UCSD-AML1 (cell line): ENCODE results near the gene TBC1D5.
"Not testable (repeated sequence)": the region's sequence is repeated elsewhere in the genome, so short reads cannot be mapped to it uniquely, and the experiment has no call there.

Experiments
- DNase-seq: peaks from one replicate; lab custom pipeline; 2025; ENCODE audit not compliant: unreplicated experiment; lab: John Stamatoyannopoulos, UW

TBC1D5 gene

DNA sequence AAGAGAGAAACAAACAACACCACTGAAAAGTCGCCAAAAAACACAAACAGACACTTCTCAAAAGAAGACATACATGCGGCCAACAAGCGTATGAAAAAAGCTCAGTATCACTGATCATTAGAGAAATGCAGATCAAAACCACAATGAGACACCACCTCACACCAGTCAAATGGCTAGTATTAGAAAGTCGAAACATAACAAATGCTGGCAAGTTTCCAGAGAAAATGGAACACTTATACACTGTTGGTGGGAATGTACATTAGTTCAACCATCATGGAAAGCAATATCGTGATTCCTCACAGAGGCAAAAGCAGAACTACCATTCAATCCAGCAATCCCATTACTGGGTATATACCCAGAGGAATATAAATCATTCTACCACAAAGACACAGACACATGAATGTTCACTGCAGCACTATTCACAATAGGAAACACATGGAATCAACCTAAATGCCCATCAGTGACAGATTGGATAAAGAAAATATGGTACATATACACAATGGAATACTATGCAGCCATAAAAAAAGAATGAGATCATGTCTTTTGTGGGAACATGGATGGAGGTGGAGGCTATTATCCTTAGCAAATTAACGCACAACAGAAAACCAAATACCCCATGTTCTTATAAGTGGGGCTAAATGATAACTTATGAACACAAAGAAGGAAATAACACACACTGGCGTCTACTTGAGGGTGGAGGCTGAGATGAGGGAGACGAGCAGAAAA is 93.6 kb downstream of the TBC1D5 start:
- not testable (repeated sequence) for DNase-seq

DNA sequence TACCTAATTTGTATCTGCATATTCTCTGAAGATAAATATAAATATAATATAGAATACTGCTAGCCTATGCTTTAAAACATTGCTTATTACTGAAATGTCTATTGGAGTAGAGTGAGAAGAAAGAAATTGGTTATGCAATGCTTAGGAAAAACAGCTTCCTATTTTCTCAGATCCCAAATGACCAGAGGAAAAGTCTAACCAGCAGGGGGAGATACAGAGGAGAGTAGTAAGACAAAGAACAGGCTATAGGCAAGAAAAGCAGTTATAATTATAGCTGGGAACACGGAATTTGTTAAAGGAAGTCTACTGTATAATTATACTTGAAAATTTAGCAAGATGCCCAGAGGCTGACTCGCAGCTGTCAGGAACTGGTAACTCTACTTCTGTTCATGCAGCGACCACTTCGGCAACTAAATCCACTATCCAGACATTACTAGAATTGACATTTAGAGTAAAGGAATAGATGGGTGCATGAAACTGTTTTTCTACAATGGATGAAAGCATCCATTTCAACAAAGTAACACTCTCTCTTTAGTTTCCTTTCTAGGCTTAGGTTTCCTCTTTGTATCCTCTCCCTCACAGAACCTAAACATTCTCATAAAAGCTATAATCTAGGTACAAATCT is 97.2 kb downstream of the TBC1D5 start:
- peak; percentile 7 for DNase-seq

- no peak for DNase-seq
Observed at GRCh38 chr3:17643691-17644090, 98.7 kb downstream of the TBC1D5 start.

DNA sequence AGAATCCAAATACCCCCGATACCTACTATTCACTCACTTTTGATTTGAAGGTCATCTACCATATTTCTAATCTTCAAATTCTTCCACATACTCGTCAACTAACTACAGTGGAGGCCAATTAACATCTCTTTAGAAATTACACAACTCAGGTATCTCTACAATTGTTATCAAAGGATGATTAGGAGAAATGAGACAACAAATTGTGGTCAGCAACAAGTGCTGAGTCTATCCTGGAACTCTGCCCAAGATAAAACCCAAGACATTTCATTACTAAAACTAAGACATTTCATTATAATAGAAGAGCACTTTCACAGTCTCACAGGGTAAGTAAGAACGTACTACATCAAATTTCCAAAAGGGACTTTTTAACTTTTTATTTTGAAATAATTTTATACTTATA is 100.0 kb downstream of the TBC1D5 start:
- DNase-seq, result no peak

DNA sequence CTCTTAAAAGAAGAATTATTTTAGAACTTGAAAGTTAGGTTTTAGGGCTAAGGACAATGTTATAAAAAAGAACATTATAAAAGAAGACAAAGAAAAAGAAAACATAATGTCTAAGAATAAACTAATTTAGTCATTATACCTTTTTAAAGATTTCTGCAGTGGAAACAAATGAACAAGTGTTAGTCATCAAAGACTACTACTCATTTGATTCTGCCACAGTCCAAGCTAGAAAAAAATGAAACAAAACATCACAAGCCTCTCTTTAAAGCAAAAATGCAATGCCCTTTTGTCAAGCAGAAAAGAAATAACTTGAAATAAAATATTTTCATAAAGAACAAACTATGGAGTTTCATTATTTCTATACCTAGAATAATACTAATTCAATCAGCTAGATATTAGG is 102.0 kb downstream of the TBC1D5 start:
- DNase-seq, result no peak

- no peak for DNase-seq
Observed at GRCh38 chr3:17639765-17640164, 102.7 kb downstream of the TBC1D5 start.

GRCh38 chr3:17639257-17639656 is 103.2 kb downstream of the TBC1D5 start:
- no peak for DNase-seq

DNA sequence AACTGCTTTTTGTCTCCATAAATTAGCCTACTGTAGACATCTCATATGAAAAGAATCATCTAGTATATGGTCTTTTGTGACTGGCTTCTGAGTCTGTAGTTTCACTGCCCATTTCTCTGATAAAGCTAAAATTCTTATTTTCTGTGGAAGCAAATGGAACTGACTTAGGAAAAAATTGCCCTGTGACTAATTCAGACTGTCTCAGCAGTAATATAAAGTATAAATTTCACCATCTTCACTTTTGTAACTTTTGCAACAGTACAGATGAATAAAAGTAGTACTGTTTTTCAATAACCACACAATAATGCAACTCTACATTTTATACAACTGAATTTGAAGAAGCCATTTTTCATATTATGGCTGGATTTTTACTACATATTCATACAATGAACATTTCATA is 104.1 kb downstream of the TBC1D5 start:
- no peak for DNase-seq

- not testable (repeated sequence) for DNase-seq
Observed at GRCh38 chr3:17635675-17636074, 106.8 kb downstream of the TBC1D5 start.

DNA sequence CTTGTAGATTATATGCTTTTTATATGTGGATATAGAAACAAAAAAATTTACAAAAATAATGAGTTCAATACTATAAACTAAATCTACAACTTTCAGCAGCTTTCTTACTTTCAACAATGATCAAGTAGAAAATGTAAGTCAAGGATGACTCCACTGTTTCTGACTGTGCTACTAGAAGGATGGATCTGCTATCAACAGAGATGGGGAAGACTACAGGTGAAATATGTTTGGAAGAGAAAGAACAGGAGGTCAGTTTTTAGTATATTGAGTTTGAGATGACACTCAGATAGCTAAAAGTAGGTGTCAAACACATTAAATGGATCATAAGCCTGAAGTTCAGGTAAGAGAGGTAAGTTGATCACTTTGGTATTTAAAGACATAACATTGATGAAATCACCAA is 107.5 kb downstream of the TBC1D5 start:
- no peak for DNase-seq

DNA sequence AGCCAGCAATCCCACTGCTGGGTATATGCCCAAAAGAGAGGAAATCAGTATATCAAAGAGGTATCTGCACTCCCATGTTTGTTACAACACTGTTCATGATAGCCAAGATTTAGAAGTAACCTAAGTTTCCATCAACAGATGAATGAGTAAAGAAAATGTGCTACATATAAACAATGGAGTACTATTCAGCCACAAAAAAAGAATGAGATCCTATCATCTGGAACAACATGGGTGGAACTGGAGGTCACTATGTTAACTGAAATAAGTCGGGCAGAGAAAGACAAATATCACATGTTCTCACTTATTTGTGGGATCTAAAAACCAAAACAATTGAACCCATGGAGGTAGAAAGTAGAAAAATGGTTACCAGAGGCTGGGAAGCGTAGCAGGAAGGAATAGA is 108.2 kb downstream of the TBC1D5 start:
- DNase-seq, result no peak

GRCh38 chr3:17632401-17633100 is 109.9 kb downstream of the TBC1D5 start:
- DNase-seq, result no peak

DNA sequence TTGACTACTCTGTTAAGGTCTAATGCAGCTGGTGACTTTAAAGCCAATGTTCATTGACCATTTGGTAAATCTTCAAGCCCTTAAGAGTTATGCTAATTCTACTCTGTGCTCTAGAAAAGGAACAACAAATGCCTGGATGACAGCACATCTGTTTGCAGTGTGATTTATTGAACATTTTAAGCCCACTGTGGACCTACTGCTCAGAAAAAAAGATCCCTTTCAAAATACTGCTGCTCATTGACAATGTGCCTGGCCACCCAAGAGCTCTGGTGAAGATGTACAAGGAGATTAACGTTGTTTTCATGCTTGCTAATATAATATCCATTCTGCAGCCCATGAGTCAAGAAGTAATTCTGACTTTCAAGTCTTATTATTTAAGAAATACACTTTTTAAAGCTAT is 110.8 kb downstream of the TBC1D5 start:
- no peak for DNase-seq

GRCh38 chr3:17629400-17629799 is 113.0 kb downstream of the TBC1D5 start:
- DNase-seq, result no peak

DNA sequence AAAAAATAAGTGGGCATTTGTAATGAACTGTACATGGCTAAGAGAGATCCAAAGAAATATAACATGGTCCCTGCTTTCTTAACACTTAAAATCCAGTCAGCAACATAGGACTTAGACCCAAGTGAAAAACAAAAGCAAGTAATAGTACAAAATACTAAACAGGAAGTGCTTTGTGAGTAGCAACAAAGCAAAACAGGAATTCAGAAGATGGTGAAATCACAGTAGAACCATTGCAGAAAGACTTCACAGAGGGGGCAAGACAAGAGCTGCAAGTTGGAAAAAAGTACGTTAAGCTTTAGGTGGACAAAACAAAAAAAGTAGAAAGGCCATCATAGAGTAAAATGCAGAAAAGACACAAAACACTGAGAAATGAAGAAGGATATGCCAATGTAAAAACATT is 116.0 kb downstream of the TBC1D5 start:
- DNase-seq, result no peak

DNA sequence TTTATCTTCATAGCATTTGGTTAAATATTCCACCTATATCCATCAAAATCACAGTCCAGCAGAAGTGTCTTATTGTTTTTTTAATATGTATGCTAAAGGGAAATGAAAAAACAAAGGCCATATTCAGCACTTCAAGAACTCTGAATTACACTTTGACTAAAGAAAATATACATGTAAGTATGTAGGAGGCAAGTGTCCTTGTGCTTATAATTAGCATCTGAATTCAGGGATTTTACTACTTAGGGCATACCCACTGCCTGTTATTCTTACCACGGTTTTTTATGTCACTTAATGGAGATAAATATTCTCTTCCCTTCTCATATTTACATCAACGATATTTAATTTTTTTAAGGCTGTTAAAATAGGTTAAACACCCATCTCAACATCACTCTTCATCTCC is 117.3 kb downstream of the TBC1D5 start:
- DNase-seq, result no peak

GRCh38 chr3:17623464-17623863 is 119.0 kb downstream of the TBC1D5 start:
- DNase-seq, result no peak

GRCh38 chr3:17619968-17620367 is 122.5 kb downstream of the TBC1D5 start:
- no peak for DNase-seq

- not testable (repeated sequence) for DNase-seq
Observed at GRCh38 chr3:17613017-17613416, 129.4 kb downstream of the TBC1D5 start.

DNA sequence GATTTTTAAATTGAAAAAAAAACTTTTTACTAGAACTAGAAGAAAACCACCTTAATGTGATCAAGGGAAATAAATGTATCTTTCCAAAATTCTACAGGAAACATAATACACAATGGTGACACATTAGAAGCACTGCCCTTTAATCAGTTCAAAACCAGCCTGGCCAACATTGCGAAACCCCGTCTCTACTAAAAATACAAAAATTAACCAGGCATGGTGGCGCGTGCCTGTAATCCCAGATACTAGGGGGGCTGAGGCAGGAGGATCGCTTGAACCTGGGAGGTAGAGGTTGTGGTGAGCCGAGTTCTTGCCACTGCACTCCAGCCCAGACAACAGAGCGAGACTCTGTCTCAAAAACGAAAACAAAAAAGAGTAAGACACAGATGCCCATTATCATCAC is 134.5 kb downstream of the TBC1D5 start:
- DNase-seq, result no peak

DNA sequence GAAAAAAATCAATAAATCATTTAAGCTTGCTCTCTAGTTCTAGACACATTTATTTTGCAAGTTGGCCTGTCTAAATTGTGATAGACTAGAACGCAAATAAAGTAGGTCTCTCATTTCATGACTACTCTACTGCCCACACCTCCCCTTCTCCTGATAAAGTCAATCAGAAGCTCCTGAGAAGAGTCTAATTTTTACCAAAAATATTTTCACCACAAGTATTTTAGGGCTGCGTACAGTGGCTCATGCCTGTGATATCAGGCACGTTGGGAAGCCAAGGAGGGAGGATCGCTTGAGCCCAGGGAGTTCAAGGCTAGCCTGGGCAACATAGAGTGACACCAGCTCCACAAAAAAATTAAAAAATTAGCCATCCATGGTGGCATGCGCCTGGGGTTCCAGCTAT is 136.5 kb downstream of the TBC1D5 start:
- no peak for DNase-seq

DNA sequence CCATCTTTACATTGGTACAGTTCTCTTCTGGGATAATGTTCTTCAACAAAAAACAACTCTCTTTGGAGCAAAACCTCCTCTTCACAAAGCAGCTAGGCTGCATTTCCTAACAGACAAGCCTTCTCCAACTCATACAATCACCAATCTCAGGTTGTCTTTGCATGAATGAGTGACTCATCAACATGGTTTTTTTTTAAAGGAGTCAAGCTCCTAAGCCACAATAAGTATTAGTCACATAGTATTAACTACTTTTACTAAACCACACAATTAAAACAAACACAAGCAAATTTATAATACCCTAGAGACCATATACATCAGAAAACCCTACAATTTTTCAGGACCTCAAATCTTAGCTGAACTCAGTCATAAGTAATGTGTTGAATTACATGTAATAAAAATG is 137.4 kb downstream of the TBC1D5 start:
- DNase-seq, result no peak
